Cardiac muscle cell (in vitro differentiated cells and primary cell): ENCODE results near the gene RNF167. TPM values are rescaled to one million over a fixed set of nuclear protein-coding genes. Genes with fewer than 3 reads are reported as not detected.

Source experiments
- DNase-seq, 2 donors: peaks; one replicate each; pipeline versions ENCODE4 v3.0.0 to v3.0.0-alpha.2; 2010 to 2017; ENCODE audit warnings: low read depth in 1 of 2, low spot score in 1 of 2
- H3K27ac ChIP-seq: fragments of 200-600 bp; sonication (generic); 2 replicates; pipeline ENCODE4 v1.5.1; 2016
- H3K27me3 ChIP-seq: fragments of 200-600 bp; sonication (generic); 2 replicates; pipeline ENCODE4 v1.6.0; 2016; ENCODE audit warnings: control low read depth
- H3K36me3 ChIP-seq: fragments of 200-600 bp; sonication (generic); 2 replicates; pipeline ENCODE4 v1.5.1; 2016; ENCODE audit warnings: control low read depth
- H3K4me1 ChIP-seq: fragments of 200-600 bp; sonication (generic); 2 replicates; pipeline ENCODE4 v1.8.1; 2017; ENCODE audit warnings: low read depth, mild to moderate bottlenecking, mixed run types
- H3K4me3 ChIP-seq: fragments of 200-600 bp; sonication (generic); 2 replicates; pipeline ENCODE4 v1.5.1; 2016; ENCODE audit warnings: mild to moderate bottlenecking
- H3K9me3 ChIP-seq: fragments of 200-600 bp; sonication (generic); 2 replicates; pipeline ENCODE4 v1.5.1; 2017; ENCODE audit warnings: low read depth, mild to moderate bottlenecking, control low read depth
- polyA plus RNA-seq: library from polyadenylated mRNA; unstranded; fragments of >200 nt; fragmentation: Nextera tagmentation; extraction: Ambion mirVana; gene quantifications from 2 replicates; pipeline ENCODE4 v1.2.1, GENCODE V29; 2016
- total RNA-seq: library from RNA; depleted of rRNA; stranded (reverse); fragments of >200 nt; gene quantifications from 2 replicates; pipeline ENCODE4 v1.2.3, GENCODE V29; 2016
- TF ChIP-seq, protein P1 (sequence below): IDR thresholded peaks from 2 replicates; pipeline ENCODE4 v1.5.1; 2012; ENCODE audit warnings: low read depth, mild to moderate bottlenecking, low read length

The RNF167 gene
- total and polyA plus RNA-seq, 2 experiments from 2014 or later, result 73.4 to 77.1 TPM

DNA sequence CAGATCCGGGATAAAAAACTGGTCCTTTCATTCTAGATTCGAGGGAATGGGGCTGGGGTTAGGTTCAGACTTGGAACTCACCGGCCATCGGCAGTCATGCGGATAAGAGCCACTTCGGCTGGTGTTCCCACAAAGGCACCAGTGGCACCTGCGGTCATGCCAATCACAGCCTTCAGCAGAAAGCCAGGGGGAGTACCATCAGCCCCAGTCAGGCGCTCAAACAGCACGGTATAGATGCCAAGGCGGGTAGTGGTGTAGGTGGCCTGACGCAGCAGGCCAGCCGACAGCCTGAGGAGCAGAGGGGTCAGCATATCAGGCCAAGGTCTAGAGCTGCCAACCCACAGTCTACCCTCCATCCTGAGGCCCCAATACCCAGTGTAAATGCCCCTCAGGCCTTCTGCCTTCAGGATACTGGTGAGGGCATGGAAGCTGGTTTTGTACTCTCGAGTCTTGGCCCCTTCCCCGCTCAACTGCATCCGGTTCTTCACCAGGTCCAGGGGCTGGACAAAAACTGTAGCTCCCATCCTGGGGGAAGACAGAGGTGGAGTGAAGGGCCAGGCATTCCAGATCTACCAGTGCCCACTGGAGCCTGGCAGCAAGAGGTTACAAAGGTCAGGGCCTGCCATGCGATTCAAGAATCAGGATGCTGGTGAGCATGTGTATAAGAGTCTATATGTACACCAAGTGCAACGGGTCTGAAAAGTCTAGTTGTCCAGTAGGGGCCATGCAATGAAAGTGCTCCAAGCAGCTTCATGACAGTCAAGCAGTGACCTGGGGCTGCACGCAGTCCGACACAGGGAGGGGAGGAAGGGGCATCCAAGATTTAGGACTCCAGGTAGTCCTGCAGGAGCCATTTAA, 1.2 kb upstream of the RNF167 start:
- H3K27me3 ChIP-seq, result no peaks in the 10 kb centered on the region
- H3K36me3 ChIP-seq, result peaks cover 19% of the 10 kb centered on the region

DNA sequence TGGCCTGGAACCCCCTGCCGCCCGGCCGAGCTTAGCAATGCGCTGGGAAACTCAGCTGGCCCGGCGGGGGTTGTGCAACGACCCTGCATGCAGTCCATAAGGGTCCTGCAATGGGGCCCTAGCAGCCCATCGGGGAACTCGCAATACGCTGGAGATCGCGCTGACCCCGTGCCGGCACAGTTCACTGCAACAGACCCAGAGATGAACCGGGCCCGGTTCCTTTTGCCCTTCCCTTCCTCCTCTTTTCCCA, 597 bp upstream of the RNF167 start:
- peak overlapping the region; percentile 83 for H3K4me3 ChIP-seq
- no peaks in the 10 kb centered on the region for H3K27me3 ChIP-seq
- DNase-seq, result no peak
- peaks cover 16% of the 10 kb centered on the region for H3K4me1 ChIP-seq
- H3K27ac ChIP-seq, result peak overlapping the region; percentile 88
- H3K36me3 ChIP-seq, result peaks cover 23% of the 10 kb centered on the region
- no peaks in the 10 kb centered on the region for H3K9me3 ChIP-seq
- TF ChIP-seq, protein P1, sequence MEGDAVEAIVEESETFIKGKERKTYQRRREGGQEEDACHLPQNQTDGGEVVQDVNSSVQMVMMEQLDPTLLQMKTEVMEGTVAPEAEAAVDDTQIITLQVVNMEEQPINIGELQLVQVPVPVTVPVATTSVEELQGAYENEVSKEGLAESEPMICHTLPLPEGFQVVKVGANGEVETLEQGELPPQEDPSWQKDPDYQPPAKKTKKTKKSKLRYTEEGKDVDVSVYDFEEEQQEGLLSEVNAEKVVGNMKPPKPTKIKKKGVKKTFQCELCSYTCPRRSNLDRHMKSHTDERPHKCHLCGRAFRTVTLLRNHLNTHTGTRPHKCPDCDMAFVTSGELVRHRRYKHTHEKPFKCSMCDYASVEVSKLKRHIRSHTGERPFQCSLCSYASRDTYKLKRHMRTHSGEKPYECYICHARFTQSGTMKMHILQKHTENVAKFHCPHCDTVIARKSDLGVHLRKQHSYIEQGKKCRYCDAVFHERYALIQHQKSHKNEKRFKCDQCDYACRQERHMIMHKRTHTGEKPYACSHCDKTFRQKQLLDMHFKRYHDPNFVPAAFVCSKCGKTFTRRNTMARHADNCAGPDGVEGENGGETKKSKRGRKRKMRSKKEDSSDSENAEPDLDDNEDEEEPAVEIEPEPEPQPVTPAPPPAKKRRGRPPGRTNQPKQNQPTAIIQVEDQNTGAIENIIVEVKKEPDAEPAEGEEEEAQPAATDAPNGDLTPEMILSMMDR, result no peak

More for the DNA sequence above, 1.2 kb upstream of the RNF167 start:
- TF ChIP-seq, protein P1, result no peak
- no peak for DNase-seq
- peaks cover 16% of the 10 kb centered on the region for H3K4me1 ChIP-seq
- no peaks in the 10 kb centered on the region for H3K9me3 ChIP-seq
- H3K27ac ChIP-seq, result peak overlapping the region; percentile 88
- peak overlapping the region; percentile 83 for H3K4me3 ChIP-seq

DNA sequence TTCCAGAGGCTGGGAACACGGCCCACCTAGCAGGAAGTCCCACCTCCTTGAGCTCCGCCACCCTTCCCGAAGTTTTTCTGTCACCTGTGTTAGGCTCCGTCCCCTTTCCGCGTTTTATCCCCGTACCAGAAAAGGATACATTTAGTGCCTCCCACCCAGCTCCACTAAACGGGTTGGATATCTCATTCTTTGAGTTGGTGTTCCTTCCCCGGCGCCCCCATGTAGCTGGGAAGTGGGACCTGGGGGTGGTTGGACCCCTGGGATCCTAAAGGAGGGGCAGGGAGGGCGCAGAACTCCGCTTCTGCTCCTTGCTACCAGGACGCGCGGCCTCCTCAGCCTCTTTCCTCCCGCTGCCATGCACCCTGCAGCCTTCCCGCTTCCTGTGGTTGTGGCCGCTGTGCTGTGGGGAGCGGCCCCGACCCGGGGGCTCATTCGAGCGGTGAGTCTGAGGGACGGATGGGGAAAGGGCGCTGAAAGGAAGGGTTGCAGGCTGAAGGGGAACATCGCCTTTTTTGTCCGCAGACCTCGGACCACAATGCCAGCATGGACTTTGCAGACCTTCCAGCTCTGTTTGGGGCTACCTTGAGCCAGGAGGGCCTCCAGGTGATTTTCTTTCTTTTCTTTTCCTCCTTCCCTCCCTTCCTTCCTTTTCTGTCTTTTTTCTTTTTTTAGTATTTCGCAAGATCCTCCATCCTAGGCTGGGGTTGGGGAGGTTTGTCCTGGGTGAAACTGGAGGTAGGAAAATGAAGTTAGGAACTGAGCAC, 669 bp downstream of the RNF167 start:
- H3K9me3 ChIP-seq, result no peaks in the 10 kb centered on the region
- peaks cover 35% of the 10 kb centered on the region for H3K36me3 ChIP-seq
- DNase-seq, result peak in 1 of 2 donors; percentile 91
- peak overlapping the region; percentile 83 for H3K4me3 ChIP-seq
- no peaks in the 10 kb centered on the region for H3K27me3 ChIP-seq
- peaks cover 16% of the 10 kb centered on the region for H3K4me1 ChIP-seq
- peak overlapping the region; percentile 88 for H3K27ac ChIP-seq
- TF ChIP-seq, protein P1, result no peak

DNA sequence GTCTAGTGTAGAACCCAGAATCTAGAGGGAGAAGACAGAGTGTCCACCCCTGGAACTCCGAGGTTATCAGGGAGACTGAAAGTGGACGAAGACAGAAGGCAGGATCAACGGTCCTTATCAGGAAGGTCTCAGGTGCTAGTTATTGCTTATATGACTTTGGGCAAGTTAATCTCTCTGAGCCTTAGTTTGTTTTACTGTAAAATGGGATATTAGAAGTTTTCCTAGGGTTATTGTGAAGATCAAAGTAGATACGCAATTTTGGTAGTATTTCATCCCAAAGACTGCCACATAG, 1.2 kb downstream of the RNF167 start:
- H3K27ac ChIP-seq, result peak overlapping the region; percentile 88
- no peak for DNase-seq
- H3K36me3 ChIP-seq, result peaks cover 41% of the 10 kb centered on the region
- peaks cover 17% of the 10 kb centered on the region for H3K4me1 ChIP-seq
- no peaks in the 10 kb centered on the region for H3K9me3 ChIP-seq
- TF ChIP-seq, protein P1, result no peak
- H3K27me3 ChIP-seq, result no peaks in the 10 kb centered on the region
- H3K4me3 ChIP-seq, result peak overlapping the region; percentile 83

DNA sequence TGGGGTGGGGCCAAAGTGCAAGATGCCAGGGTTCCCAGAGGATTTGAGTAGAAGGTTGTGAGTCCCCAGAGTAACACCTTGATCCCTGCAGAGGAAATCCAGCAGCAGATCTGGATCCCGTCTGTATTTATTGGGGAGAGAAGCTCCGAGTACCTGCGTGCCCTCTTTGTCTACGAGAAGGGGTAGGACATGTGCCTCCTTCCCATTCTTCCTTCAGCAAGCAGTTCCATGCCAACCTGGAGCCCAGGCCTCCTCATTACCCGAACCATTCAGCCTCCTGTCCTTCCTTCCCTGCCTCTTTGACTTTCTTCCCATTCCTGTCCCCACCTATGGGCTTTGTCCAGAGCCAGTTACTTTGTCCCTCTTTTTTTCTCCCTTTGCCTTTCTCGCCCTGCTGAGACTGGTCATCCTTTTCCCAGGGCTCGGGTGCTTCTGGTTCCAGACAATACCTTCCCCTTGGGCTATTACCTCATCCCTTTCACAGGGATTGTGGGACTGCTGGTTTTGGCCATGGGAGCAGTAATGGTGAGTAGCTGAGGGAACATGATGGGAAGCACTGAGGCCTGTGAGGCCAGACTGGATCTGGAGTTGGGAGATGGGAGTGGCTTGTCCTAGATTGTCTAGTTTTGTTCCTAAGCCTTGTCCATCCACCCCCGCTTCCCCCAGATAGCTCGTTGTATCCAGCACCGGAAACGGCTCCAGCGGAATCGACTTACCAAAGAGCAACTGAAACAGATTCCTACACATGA, 2.9 kb downstream of the RNF167 start:
- H3K9me3 ChIP-seq, result no peaks in the 10 kb centered on the region
- H3K27ac ChIP-seq, result peak overlapping the region; percentile 16
- H3K27me3 ChIP-seq, result no peaks in the 10 kb centered on the region
- no peak overlapping the region for H3K4me3 ChIP-seq
- no peak for DNase-seq
- peaks cover 35% of the 10 kb centered on the region for H3K36me3 ChIP-seq
- peaks cover 23% of the 10 kb centered on the region for H3K4me1 ChIP-seq
- TF ChIP-seq, protein P1, result no peak
